Fibroblast of skin of abdomen (primary cell): Measurements from ENCODE around the gene STK36.
A peak's percentile ranks its signal among the peaks of the same experiment; 100 is the strongest.

ENCODE experiments used
- DNase-seq: peaks from one replicate; pipeline ENCODE4 v3.0.0-alpha.2; 2013

Gene STK36

DNA sequence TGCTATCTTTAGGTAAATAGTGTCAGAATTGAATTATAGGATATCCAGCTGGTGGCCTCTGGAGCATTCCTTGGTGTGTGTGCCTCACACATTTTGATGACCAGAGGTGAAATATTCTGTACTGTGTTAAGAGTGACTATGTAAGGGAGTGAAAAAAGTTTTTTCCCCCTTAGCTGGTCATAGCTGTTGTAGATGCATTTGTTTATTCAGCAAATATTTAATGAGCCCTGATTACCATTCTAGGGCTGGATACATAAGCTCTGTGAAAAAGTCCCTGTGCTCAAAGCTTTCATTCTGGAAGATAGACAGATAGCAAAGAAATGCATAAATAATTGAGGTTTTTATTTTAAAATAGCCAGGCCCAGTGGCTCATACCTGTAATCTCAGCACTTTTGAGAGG lies 49.6 kb downstream of the STK36 start:
- DNase-seq, result no peak

DNA sequence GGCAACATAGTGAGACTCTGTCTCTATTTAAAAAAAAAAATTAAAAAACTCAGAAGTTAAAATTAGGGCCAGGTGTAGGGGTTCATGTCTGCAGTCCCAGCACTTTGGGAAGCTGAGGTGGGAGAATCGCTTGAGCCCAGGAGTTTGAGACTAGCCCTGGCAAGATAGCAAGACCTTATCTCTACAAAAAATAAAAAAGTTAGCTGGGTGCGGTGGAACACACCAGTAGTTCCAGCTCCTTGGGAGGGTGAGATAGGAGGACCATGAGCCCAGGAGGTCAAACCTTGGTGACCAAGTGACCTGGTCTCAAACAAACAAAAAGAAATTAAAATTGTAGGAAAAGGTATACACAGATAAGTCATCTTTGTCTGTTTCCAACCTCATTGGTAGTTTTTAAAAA lies 50.0 kb downstream of the STK36 start:
- no peak for DNase-seq

GRCh38 chr2:218722419-218722818 lies 50.5 kb downstream of the STK36 start:
- no peak for DNase-seq

- DNase-seq, result no peak
These were observed 51.2 kb downstream of the STK36 start for GRCh38 chr2:218722876-218723785.

GRCh38 chr2:218726004-218726574 lies 54.2 kb downstream of the STK36 start:
- no peak for DNase-seq

DNA sequence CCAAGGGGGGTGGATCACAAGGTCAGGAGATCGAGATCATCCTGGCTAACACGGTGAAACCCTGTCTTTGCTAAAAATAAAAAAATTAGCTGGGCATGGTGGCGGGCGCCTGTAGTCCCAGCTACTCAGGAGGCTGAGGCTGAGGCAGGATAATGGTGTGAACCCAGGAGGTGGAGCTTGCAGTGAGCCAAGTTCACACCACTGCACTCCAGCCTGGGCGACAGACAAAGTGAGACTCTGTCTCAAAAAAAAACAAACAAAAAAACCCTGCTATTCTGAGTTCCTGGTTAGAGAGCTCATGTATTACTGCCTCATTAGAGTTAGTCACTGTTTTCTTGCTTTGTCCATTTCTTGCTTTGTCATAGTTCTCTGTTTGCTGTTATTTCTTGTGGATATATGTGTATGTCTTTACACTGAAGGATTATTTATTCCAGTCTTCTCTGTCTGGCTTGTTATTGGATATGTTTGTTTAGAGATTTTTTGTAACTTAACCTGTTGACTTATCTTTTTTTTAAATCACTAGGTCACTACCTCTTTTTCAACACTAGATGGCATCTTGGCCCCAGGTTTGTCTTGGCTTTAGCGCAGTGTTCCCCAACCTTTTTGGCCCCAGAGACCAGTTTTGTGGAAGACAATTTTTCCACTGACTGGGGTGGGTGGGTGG lies 55.7 kb downstream of the STK36 start:
- DNase-seq, result no peak

DNA sequence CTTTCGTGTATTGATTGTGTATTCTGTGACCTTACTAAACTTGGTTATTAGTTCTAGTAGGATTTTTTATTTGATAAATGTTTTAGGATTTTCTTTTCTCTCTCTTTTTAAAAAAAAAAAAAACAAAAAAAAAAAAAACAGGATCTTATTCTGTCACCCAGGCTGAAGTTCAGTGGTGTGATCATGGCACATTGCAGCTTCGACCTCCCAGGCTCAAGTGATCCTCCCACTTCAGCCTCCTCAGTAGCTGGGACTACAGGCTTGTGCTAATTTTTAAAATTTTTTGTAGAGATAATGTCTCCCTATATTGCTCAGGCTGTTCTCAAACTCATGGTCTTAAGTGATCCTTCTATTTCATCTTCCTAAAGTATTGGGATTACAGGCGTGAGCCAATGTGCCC lies 57.8 kb downstream of the STK36 start:
- no peak for DNase-seq

- DNase-seq, result no peak
These were observed 60.3 kb downstream of the STK36 start for GRCh38 chr2:218732052-218732760.

GRCh38 chr2:218732761-218733158 lies 60.9 kb downstream of the STK36 start:
- no peak for DNase-seq

- peak; percentile 46 for DNase-seq
These were observed 61.5 kb downstream of the STK36 start for GRCh38 chr2:218733171-218734021.

DNA sequence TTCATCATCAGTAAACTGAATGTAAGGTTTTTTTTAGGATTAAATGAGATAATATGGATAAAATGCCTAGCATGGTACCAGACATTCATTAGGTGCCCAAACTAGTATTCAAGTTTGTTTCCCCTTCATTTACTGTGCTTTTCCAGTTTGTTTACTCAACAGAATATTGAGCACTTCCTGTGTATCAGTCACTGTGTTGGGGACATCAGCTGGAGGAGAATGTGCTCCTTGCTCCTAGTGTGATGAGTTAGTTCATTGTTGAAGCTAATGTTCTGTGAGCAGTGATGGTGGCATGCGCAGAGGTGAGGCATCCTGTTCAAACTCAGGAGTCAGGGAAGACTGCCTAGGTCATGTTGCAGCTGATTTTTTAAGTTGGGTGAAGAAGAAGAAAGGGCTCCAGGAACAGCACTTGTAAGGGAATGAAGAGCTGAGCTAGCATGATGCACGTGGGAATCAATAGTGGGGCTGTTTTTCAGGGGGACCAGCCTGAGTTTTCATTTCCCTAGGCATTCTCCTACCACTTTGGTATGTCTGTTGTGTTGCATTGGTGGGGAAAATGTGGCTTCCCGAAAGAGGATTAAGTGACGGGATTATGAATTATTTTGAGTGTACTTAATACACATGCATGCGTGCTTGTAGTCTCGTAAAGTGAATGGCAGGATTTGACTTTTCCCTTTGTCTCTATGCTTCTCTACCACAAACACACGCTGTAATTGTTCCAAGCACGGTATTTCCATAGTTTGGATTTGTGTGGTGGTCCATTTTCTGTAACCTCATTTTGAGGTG lies 62.5 kb downstream of the STK36 start:
- DNase-seq, result no peak

GRCh38 chr2:218736531-218736930 lies 64.6 kb downstream of the STK36 start:
- no peak for DNase-seq

- DNase-seq, result no peak
These were observed 71.2 kb downstream of the STK36 start for GRCh38 chr2:218743068-218743467.

DNA sequence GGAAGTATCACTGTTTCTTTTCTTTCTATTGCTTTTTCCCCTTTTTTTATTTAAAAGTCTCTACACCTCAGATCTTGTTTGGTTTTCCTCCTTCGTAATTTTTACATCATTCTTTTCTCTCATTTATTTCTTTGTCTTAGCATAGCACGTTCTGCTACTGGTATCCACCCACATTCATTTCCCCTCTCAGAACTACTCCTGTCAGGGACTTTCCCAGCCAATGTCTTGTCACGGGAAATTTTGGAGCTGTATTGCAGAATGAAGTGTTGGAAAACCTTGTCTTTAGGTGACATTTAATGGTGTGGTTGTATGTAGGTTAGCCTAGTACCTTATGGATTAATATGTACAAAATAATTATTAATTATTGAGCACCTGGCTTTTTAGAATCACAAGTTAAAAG lies 72.7 kb downstream of the STK36 start:
- DNase-seq, result no peak

DNA sequence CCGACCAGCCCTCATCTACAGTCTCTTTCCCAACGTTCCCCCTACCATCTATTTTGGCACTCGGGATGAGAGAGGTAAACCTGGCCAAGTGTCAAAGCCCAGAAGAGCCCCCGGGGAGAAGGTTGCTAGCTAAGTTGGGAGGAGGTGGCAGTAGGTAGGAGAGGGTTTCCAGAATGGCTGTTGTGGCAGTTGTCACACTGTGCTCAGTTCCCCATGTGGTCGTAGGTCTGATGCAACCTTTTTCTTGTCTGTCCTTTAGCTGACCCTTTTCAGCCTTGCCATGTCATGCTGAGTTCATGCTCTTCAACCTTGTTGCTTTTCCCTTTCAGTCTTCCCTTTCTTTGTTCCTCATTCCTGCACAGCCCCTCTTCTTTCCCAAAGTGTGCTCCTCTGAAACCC lies 73.3 kb downstream of the STK36 start:
- DNase-seq, result no peak

DNA sequence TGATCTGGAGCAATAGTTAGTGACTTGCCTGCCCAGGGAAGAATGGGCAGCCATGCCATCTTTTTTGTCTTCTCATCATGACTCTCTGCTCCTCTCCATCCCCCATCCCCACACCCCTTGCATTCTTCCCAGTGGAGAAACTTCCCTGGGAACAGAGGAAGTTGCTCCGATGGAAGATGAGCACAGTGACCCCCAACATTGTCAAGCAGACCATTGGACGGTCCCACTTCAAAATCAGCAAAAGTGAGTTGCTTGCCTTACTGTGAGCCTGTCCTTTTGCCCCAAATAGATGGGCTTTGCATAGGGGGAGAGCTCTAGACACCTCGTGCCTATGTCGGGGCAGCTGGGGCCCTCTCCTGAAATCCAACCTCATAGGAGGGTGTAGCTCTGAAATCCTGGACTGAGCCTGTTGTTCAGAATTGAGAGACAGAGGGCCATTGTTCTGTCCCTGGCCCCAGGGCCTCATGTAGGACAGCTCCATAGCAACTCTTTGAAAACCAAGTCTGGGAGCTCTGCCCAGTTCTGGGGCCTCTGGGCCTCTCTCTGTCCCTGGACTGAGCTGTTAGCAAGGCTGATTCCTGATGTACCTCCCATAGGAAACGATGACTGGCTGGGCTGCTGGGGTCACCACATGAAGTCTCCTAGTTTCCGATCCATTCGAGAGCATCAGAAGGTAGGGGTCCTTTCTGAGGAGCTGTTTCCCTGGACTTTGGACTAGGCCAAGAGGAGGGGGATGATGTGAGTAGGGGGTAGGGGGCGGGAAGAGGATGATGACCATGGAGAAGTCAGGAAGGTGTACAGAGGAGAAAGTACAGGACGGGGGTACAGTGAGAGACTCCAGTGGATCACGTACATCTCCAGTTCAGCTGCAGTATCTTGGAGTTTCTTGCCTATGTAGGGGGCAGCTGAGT lies 73.9 kb downstream of the STK36 start:
- no peak for DNase-seq

DNA sequence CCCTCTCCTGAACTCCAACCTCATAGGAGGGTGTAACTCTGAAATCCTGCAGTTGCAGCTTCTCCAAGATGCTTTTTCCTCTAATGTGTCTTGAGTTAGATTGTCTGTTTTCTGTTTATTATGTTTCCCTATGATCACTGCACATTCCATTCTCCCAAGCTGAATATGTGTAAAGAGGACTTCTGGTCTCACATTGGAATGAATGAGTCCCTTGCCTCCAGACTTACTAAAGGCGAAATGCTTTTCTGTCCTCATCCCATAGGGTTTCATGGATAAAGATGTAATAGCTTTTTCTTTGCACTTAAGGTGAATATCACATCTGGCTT lies 74.5 kb downstream of the STK36 start:
- DNase-seq, result no peak

DNA sequence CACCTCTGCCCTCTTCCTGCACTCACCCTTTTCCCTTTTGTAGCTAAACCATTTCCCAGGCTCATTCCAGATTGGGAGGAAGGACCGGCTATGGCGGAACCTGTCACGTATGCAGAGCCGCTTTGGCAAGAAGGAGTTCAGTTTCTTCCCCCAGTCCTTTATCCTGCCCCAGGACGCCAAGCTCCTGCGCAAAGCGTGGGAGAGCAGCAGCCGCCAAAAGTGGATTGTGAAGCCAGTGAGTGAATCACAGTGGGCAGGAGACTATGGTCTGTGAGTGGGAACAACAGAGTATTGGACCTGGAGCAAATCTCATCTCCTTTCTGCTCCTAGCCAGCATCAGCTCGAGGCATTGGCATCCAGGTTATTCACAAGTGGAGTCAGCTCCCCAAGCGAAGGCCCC lies 75.1 kb downstream of the STK36 start:
- no peak for DNase-seq

DNA sequence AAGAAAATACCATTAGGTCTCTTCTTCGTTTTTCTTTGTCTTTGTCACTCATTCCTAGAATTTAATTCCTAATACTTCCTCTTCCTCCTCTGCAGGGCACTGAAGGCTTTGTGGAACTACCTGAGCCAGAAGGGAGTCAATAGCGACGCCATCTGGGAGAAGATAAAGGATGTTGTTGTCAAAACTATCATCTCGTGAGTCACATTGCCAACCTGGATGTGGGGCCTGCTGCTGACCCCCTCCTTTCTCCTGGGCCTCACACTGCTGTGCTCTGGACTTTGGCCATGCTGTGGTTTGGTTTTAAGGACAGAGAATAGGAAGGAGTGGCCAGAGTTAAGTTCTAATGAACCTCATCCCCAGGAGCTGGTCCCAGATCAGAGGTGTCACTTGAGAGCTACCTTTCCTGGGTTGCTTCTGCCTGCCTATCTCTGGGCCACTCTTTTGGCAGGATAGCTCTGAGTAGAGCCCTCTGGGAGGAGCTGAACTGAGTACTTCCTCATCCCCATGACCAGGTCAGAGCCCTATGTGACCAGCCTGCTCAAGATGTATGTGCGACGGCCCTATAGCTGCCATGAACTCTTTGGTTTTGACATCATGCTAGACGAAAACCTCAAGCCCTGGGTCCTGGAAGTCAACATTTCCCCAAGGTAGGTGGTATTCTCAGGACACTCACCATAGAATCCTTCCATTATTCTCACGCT lies 77.0 kb downstream of the STK36 start:
- no peak for DNase-seq
